Glutamatergic neuron (in vitro differentiated cells): ENCODE measurements around the gene ANXA6. TPM values are rescaled to one million over a fixed set of nuclear protein-coding genes. Genes with fewer than 3 reads are reported as not detected.

Experiments used
- DNase-seq: peaks from one replicate; pipeline ENCODE4 v3.0.0; 2022
- H3K27ac Mint-ChIP-seq: one replicate; pipeline ENCODE4 v1.8.0; 2020; ENCODE audit warnings: mild to moderate bottlenecking, mixed read lengths, inconsistent platforms; ENCODE audit not compliant: unreplicated experiment
- H3K27me3 Mint-ChIP-seq: one replicate; pipeline ENCODE4 v1.8.0; 2020; ENCODE audit warnings: mild to moderate bottlenecking, moderate library complexity, mixed read lengths, inconsistent platforms; ENCODE audit not compliant: unreplicated experiment
- H3K36me3 Mint-ChIP-seq: one replicate; pipeline ENCODE4 v1.8.0; 2020; ENCODE audit warnings: mild to moderate bottlenecking, mixed read lengths, inconsistent platforms; ENCODE audit not compliant: unreplicated experiment
- H3K4me1 Mint-ChIP-seq: one replicate; pipeline ENCODE4 v1.8.0; 2020; ENCODE audit warnings: mild to moderate bottlenecking, low read depth, mixed read lengths, inconsistent platforms; ENCODE audit not compliant: unreplicated experiment
- H3K4me3 Mint-ChIP-seq: one replicate; pipeline ENCODE4 v1.8.0; 2020; ENCODE audit warnings: mild to moderate bottlenecking, mixed read lengths, inconsistent platforms; ENCODE audit not compliant: unreplicated experiment
- H3K9me3 Mint-ChIP-seq: one replicate; pipeline ENCODE4 v1.8.0; 2020; ENCODE audit warnings: mild to moderate bottlenecking, moderate library complexity, mixed read lengths, inconsistent platforms; ENCODE audit not compliant: unreplicated experiment
- total RNA-seq: library from RNA; stranded (reverse); fragmentation: NEBNext Ultra II Directional; extraction: Animal tissue kit (Norgen Biotek cat#: 25700); gene quantifications from one replicate; pipeline ENCODE4 v1.2.1, GENCODE V29; 2021; ENCODE audit not compliant: unreplicated experiment
- TF ChIP-seq, protein P1 (sequence below): fragments of 200-600 bp; sonication (generic); IDR thresholded peaks from one replicate; pipeline ENCODE4 v1.5.0; 2021; ENCODE audit not compliant: partially characterized antibody, unreplicated experiment

The ANXA6 gene
- total RNA-seq, 1 donor from 2014 or later = 143 TPM

DNA sequence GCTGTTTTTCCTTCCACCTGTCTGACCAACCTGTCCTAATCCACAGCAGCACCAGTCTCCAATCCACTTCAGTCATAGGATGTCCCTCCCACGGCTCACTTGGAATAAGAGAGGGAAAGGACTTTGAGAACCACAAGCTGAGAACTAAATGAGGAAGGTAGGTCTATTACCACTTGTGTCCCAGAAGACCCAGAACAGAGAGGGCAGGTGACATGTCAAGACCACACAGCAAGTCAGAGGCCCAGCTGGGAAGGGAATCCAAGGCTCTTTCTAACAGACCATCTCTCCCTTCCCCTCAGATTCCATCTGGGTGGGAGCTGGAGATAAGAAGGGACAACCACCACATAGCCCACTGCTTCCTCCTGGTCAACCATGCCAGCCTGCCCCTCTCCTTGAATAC is 14.6 kb downstream of the ANXA6 start:
- no peak for DNase-seq
- TF ChIP-seq, protein P1, sequence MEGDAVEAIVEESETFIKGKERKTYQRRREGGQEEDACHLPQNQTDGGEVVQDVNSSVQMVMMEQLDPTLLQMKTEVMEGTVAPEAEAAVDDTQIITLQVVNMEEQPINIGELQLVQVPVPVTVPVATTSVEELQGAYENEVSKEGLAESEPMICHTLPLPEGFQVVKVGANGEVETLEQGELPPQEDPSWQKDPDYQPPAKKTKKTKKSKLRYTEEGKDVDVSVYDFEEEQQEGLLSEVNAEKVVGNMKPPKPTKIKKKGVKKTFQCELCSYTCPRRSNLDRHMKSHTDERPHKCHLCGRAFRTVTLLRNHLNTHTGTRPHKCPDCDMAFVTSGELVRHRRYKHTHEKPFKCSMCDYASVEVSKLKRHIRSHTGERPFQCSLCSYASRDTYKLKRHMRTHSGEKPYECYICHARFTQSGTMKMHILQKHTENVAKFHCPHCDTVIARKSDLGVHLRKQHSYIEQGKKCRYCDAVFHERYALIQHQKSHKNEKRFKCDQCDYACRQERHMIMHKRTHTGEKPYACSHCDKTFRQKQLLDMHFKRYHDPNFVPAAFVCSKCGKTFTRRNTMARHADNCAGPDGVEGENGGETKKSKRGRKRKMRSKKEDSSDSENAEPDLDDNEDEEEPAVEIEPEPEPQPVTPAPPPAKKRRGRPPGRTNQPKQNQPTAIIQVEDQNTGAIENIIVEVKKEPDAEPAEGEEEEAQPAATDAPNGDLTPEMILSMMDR = no peak
- peaks cover 4% of the 10 kb centered on the region for H3K27me3 Mint-ChIP-seq
- H3K9me3 Mint-ChIP-seq = no peaks in the 10 kb centered on the region
- H3K27ac Mint-ChIP-seq = no peak overlapping the region
- H3K4me3 Mint-ChIP-seq = no peak overlapping the region
- peaks cover 13% of the 10 kb centered on the region for H3K36me3 Mint-ChIP-seq
- peaks cover 11% of the 10 kb centered on the region for H3K4me1 Mint-ChIP-seq

DNA sequence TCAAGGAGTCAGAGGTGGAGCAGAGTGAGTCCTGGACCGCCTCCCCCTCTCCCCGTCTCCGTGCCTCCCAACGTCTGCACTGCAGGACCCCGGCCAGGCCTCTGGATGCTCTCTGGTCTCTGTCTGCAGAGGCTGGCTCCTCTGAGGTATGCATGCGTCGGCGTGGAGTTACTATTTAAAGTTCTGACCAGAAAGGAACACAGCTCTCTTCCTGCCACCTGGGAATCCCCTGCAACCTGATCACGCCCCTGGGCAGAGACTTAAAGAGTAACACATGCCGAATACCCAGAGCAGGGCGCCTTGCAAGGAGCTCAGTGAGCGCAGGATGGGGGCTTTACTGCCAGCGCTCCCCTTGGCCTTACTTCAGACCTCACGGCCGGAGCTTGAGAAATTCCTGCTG is 16.0 kb downstream of the ANXA6 start:
- Mint-ChIP-seq H3K36me3 (peaks cover 23% of the 10 kb centered on the region), H3K27ac (peak overlapping the region; percentile 28), H3K27me3 (peaks cover 4% of the 10 kb centered on the region), H3K4me3 (peak overlapping the region; percentile 9), H3K4me1 (peaks cover 11% of the 10 kb centered on the region), H3K9me3 (no peaks in the 10 kb centered on the region)
- DNase-seq = peak; percentile 35
- TF ChIP-seq, protein P1 = no peak

DNA sequence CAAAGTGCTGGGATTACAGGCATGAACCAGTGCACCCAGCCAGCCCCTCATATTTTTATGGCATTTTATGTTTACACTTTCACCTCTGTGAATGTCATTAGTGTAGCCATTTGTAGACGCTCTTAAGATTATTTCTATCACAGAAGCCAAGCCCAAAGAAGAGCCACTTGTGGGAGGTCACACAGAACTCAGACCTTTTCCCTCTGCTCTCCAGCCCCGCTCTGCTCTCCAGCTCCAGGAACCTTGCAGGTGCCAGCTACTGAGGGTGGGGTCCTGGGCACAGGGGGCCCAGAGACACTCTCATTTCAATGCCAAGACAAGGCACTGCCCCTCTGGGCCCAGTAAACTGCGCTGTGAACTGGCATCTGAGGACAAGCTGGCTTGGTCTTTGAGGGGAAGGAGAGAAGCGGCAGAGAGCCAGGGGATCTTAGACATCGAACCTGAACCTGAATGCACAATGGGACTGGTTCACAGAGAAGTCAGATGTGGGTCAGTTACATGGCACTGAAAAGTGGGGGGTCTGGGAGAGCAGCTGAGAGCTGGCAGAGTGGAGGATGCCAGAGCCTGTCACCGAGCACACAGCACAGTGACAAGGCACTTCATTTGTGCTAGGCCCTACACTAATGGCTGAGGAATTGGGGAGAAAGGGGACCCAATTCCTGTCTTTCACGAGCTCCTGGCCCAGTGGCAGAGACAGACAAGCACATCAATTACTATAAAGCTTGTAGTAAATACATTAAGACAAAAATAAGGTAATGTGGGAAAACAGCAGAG is 16.7 kb downstream of the ANXA6 start:
- Mint-ChIP-seq H3K9me3 (no peaks in the 10 kb centered on the region), H3K4me3 (peak overlapping the region; percentile 50), H3K27me3 (peaks cover 4% of the 10 kb centered on the region), H3K27ac (peak overlapping the region; percentile 12), H3K4me1 (peaks cover 11% of the 10 kb centered on the region), H3K36me3 (peaks cover 22% of the 10 kb centered on the region)
- TF ChIP-seq, protein P1 = no peak
- no peak for DNase-seq

DNA sequence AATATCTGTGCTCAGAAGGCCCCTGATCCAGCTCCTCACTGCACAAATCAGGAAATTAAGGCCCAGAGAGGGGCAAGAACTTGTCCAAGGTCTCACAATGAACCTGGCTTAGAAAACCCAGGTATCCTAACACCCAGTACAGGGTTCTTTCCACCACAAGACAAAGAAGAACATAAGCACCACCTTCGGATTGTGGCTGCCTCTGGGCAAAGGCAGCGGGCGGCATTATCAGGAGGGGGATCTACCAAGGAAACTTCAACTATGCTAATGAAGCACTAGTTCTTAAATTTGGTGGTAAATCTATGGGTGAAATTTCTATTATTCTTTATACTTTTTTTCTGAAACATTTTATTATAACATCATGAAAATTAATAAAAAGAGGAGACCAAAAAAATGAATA is 17.9 kb downstream of the ANXA6 start:
- DNase-seq = no peak
- H3K4me1 Mint-ChIP-seq = peaks cover 11% of the 10 kb centered on the region
- peaks cover 4% of the 10 kb centered on the region for H3K27me3 Mint-ChIP-seq
- H3K4me3 Mint-ChIP-seq = no peak overlapping the region
- peaks cover 20% of the 10 kb centered on the region for H3K36me3 Mint-ChIP-seq
- H3K9me3 Mint-ChIP-seq = no peaks in the 10 kb centered on the region
- TF ChIP-seq, protein P1 = no peak
- no peak overlapping the region for H3K27ac Mint-ChIP-seq

DNA sequence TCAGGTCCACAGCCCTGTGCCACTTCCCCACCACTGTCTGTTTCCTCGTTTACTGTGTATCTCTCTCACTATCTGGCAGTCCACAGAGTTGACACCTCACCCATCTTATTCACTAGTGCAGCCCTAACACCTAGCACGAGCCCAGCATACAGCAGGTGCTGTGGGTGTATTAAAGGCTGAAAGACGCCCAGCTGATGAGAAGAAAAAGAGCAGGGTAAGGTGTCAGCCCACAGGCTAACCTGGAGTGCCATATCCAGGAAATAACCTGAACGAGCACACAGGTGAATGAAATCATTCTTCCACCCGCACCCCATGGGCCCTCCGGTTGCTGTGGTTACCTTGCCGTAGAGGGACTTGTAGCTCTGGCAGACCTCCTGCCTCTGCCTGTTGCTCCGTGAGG is 18.6 kb downstream of the ANXA6 start:
- no peak for DNase-seq
- Mint-ChIP-seq H3K36me3 (peaks cover 20% of the 10 kb centered on the region), H3K4me3 (no peak overlapping the region), H3K27me3 (peaks cover 4% of the 10 kb centered on the region), H3K27ac (no peak overlapping the region), H3K4me1 (peaks cover 11% of the 10 kb centered on the region), H3K9me3 (no peaks in the 10 kb centered on the region)
- TF ChIP-seq, protein P1 = no peak
